ENCODE data around the gene POLA2. TPM values are rescaled to one million over a fixed set of nuclear protein-coding genes. Genes with fewer than 3 reads are reported as not detected.

POLA2 gene
- total RNA-seq, 2 donors from 2014 or later, result 5.6 to 13.5 TPM

- Histone ChIP-seq H3K4me3 (no peak overlapping the region), H3K36me3 (no peaks in the 10 kb centered on the region), H3K27me3 (replicated peaks; ENCODE audit: insufficient read depth) (no peaks in the 10 kb centered on the region), H3K27ac (no peak overlapping the region), H3K9me3 (no peaks in the 10 kb centered on the region), H3K4me1 (ENCODE audit: control insufficient read depth in 1 of 2, low read depth in 2 of 2) (no peaks in the 10 kb centered on the region)
- TF ChIP-seq CTCF (IDR thresholded peaks at IDR 0.05), result no peak
- DNase-seq (ENCODE audit: low spot score) (no peak), ATAC-seq (ENCODE audit: insufficient number of reproducible peaks, low FRiP score, low read depth) (no peak)
These were observed 7.0 kb upstream of the POLA2 start for GRCh38 chr11:65254724-65255123.

- no peak for ATAC-seq (ENCODE audit: insufficient number of reproducible peaks, low FRiP score, low read depth)
- TF ChIP-seq CTCF (IDR thresholded peaks at IDR 0.05), result no peak
- no peak overlapping the region for H3K27ac ChIP-seq
- H3K4me1 ChIP-seq (ENCODE audit: control insufficient read depth in 1 of 2, low read depth in 2 of 2), result peaks cover 6 to 17% of the 10 kb centered on the region in 2 donors
- no peak for DNase-seq (ENCODE audit: low spot score)
- no peaks in the 10 kb centered on the region for H3K27me3 ChIP-seq (replicated peaks; ENCODE audit: insufficient read depth)
- no peaks in the 10 kb centered on the region for H3K36me3 ChIP-seq
- H3K4me3 ChIP-seq, result no peak overlapping the region
- no peaks in the 10 kb centered on the region for H3K9me3 ChIP-seq
These were observed 2.8 kb upstream of the POLA2 start for GRCh38 chr11:65258988-65259387.

- TF ChIP-seq CTCF (IDR thresholded peaks at IDR 0.05), result no peak
- Histone ChIP-seq H3K27ac (no peak overlapping the region), H3K9me3 (no peaks in the 10 kb centered on the region), H3K36me3 (no peaks in the 10 kb centered on the region), H3K27me3 (replicated peaks; ENCODE audit: insufficient read depth) (no peaks in the 10 kb centered on the region), H3K4me1 (ENCODE audit: control insufficient read depth in 1 of 2, low read depth in 2 of 2) (peaks cover 6 to 17% of the 10 kb centered on the region in 2 donors), H3K4me3 (no peak overlapping the region)
- ATAC-seq (ENCODE audit: insufficient number of reproducible peaks, low FRiP score, low read depth) (no peak), DNase-seq (ENCODE audit: low spot score) (no peak)
These were observed 1.5 kb upstream of the POLA2 start for GRCh38 chr11:65260302-65260701.

DNA sequence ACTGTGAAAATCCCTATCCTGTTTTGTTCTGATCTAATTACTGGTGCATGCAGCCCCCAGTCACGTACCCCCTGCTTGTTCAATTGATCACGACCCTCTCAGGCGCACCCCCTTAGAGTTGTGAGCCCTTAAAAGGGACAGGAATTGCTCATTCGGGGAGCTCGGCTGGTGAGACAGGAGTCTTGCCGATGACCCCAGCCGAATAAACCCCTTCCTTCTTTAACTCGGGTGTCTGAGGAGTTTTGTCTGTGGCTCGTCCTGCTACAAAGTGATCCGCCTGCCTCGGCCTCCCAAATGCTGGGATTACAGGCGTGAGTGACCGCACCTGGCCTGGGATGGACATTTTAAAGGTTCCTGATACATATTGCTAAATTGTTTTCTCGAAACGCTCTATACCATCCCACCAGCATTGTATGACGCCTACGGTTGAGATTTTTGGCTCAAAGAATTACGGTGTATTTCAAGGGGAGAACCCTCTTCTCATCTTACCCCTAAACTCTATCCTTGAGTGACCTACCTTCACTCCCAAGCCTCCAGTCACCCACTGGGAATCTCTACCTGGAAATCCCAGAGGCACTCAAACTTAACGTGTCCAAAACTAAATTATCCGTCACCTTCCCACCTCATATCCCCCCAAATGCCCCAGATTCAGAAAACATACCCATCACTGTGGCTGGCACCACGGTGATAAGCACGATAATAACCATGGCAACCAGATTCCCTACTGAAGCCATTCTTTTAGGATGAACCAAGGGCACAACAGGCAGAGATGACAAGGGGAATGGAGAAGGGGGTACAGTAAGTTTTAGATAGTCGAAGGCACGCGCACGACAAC lies 789 bp upstream of the POLA2 start:
- no peak for DNase-seq (ENCODE audit: low spot score)
- H3K9me3 ChIP-seq, result no peaks in the 10 kb centered on the region
- peak overlapping the region; percentile 74 to 79 for H3K27ac ChIP-seq
- H3K36me3 ChIP-seq, result no peaks in the 10 kb centered on the region
- ATAC-seq (ENCODE audit: insufficient number of reproducible peaks, low FRiP score, low read depth), result no peak
- H3K27me3 ChIP-seq (replicated peaks; ENCODE audit: insufficient read depth), result no peaks in the 10 kb centered on the region
- peaks cover 6 to 17% of the 10 kb centered on the region in 2 donors for H3K4me1 ChIP-seq (ENCODE audit: control insufficient read depth in 1 of 2, low read depth in 2 of 2)
- H3K4me3 ChIP-seq, result peak overlapping the region; percentile 84
- no peak for TF ChIP-seq CTCF (IDR thresholded peaks at IDR 0.05)

DNA sequence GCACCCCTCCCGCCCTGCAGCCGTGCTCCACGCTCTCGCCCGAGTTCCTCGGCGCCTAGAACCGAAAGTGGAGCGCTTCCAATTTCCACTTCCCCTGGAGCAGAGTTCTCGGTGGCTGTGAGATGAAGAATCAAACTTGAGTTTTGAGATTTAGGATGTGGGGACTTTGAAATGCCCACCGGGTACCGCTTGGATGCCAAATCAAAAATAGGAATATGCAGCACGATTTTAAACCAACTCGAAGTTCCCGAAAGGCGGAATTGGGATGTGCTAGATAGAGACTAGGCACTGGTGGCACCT lies 569 bp downstream of the POLA2 start:
- H3K27ac ChIP-seq, result peak overlapping the region; percentile 79 to 87
- TF ChIP-seq CTCF (IDR thresholded peaks at IDR 0.05), result no peak
- H3K27me3 ChIP-seq (replicated peaks; ENCODE audit: insufficient read depth), result no peaks in the 10 kb centered on the region
- DNase-seq (ENCODE audit: low spot score) (no peak), ATAC-seq (ENCODE audit: insufficient number of reproducible peaks, low FRiP score, low read depth) (no peak)
- peaks cover 6 to 17% of the 10 kb centered on the region in 2 donors for H3K4me1 ChIP-seq (ENCODE audit: control insufficient read depth in 1 of 2, low read depth in 2 of 2)
- H3K4me3 ChIP-seq, result peak overlapping the region; percentile 84
- H3K9me3 ChIP-seq, result no peaks in the 10 kb centered on the region
- no peaks in the 10 kb centered on the region for H3K36me3 ChIP-seq

All from thoracic aorta (tissue), 2 donors.